ENCODE data around the gene CDK18. TPM values are rescaled to one million over a fixed set of nuclear protein-coding genes. Genes with fewer than 3 reads are reported as not detected.

CDK18 gene
- total RNA-seq: 1 to 10 TPM in 1 of 2 experiments, under 1 TPM in 1; 0.68 to 1.6 TPM

DNA sequence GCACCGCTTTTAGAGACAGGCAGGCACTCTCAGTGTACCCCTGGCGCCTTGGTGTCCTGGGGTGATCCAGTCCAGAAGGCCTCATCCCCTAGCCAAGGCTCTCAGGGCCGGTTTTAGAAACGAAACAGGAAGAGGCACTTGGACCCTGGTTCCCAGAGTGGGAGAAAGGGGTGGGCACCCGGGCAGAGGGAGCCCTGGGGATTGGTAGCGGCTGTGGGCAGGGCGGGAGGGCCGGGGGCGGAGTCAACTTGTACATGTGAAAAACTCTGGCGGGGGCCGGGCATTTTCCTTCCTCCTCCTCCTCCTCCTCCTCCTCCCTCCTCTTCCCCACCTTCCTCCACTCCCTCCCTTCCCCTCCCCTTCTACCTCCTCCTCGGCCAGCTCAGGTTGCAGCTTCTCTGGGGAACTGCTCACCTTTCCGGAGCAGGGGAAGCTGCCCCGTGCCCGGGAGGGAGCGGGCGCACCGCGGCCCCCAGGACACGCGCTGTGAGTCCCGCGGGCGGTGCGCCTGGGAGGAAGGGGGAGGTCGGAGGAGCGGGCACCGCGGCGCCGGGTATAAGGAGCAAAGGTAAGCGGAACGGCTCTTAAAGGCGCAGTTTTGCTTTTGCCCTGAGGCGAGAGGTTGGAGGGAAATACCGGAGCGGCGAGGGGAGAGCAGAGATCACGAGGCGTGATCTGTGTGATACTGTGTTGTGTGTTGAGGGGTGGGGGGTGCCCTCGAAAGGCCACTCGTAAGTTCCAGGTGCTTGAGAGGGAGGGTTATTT lies at the start of gene CDK18:
Gene CDK18, plus strand, starts transcription at position 359 of the 765 bp plus-strand sequence. CDS start 18,499 bp downstream, outside the sequence.

DNA sequence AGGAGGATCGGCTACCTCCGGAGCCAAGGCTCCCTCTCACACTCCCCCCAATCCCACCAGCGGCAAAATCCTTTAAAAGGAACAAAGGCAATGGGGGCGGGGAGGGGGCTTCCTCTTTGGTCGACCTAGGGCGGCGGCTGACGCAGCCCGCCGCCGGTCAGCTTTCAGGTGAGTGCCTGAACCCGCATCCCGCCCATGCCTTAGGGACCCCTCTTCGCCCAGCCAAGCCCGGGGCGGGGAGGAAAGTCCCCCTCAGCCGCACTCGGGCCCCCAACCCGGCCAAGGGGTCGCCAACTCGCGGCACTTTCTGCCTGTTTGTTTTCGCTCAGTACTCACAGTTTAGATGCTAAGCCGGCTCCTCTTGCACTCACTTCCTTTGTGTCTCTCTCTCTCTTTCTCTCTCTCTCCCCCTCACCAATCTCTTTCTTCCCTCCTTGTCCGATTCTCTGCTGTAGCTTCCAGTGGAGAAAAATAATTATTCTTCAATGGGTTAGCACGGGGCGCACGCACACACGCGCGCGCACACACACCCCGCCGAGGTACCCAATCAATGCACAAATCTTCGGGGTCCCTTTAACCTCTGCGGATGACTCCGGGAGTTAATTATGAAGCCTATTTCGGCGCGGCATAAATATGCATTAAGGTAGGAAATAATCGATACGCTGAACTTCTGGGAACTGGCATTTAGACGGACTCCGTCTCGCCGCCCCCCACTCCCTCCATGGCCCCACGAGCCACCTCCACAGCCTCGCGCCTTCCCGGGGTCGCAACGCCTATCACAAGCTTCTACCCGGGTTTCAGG lies 48.7 kb upstream of the CDK18 start, which contains the start of gene BLACAT1:
Gene BLACAT1, minus strand, starts transcription at position 465 of the 802 bp plus-strand sequence.

Other genes starting within 250 kb of the CDK18 start
- gene NUAK2, start 182.9 kb upstream of the CDK18 start, total RNA-seq: 10 to 100 TPM; 19.2 to 20.0 TPM
- gene KLHDC8A, start 147.7 kb upstream of the CDK18 start, total RNA-seq: not detected
- gene LEMD1, start 82.6 kb upstream of the CDK18 start, total RNA-seq: under 1 TPM in 1 of 2 experiments, not detected in 1; 0.38 TPM
- under 1 TPM; 0.30 to 0.34 TPM for gene BLACAT1, start 48.6 kb upstream of the CDK18 start, total RNA-seq
- 10 to 100 TPM; 94.8 to 98.1 TPM for gene ELK4, start 127.3 kb downstream of the CDK18 start, total RNA-seq
- under 1 TPM in 1 of 2 experiments, not detected in 1; 0.05 TPM for gene SLC45A3, start 175.8 kb downstream of the CDK18 start, total RNA-seq
- gene NUCKS1, start 245.5 kb downstream of the CDK18 start, total RNA-seq: 100 to 1,000 TPM; 178 to 187 TPM

Data from activated naive CD4-positive, alpha-beta T cell treated with anti-CD3 and anti-CD28 coated beads, Interleukin-2, amount 10 ng/mL, durations not matched to agents 5 hours and 36 hours (primary cell).